ENCODE measurements around the gene SLC8A3. TPM values are rescaled to one million over a fixed set of nuclear protein-coding genes. Genes with fewer than 3 reads are reported as not detected.
A peak's percentile ranks its signal among the peaks of the same experiment; 100 is the strongest.

Gene SLC8A3
- total and polyA plus RNA-seq, 8 donors: 0.44 to 24.9 (median 6.6) TPM

- no peak for DNase-seq
- TF ChIP-seq, protein P1, sequence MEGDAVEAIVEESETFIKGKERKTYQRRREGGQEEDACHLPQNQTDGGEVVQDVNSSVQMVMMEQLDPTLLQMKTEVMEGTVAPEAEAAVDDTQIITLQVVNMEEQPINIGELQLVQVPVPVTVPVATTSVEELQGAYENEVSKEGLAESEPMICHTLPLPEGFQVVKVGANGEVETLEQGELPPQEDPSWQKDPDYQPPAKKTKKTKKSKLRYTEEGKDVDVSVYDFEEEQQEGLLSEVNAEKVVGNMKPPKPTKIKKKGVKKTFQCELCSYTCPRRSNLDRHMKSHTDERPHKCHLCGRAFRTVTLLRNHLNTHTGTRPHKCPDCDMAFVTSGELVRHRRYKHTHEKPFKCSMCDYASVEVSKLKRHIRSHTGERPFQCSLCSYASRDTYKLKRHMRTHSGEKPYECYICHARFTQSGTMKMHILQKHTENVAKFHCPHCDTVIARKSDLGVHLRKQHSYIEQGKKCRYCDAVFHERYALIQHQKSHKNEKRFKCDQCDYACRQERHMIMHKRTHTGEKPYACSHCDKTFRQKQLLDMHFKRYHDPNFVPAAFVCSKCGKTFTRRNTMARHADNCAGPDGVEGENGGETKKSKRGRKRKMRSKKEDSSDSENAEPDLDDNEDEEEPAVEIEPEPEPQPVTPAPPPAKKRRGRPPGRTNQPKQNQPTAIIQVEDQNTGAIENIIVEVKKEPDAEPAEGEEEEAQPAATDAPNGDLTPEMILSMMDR (IDR thresholded peaks at IDR 0.05): no peak
- no peak for ATAC-seq
- Histone ChIP-seq H3K4me1 (peaks cover 0 to 11% of the 10 kb centered on the region in 2 donors), H3K4me3 (no peak overlapping the region), H3K36me3 (no peaks in the 10 kb centered on the region), H3K27me3 (peaks cover 0 to 6% of the 10 kb centered on the region in 2 donors), H3K9me3 (no peaks in the 10 kb centered on the region), H3K27ac (no peak overlapping the region)
- intact Hi-C loops (cut with DNase I): no loop called here
These were observed 174.2 kb downstream of the SLC8A3 start for GRCh38 chr14:70014406-70015095.

DNA sequence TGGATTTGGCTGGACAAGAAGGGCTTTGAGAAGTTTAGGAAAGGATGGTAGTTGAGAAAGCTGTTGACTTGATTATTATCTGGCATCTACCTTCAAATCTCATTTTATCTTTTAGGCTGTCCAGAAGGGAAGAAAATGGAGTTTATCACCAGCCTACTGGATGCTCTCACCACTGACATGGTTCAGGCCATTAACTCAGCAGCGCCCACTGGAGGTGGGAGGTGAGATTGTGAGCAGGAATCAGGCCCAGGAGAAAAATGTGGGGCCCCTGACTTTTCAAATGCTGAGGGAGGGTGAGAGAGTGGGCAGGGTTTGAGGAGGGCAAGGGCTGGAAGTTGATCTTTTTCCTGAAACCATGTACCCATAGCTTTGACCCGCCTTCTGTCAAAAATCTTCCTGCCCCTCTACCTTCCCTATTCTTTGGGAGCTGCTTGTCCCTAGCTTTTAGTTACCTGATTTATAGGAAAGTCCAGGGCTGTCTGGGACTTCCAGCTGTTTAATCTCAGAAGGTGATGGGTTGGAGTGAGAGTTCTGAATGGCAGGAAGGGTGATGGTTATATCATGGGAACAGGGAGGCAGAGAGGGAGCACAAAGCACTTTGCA lies 175.4 kb downstream of the SLC8A3 start:
- H3K4me3 ChIP-seq: no peak overlapping the region
- ATAC-seq (no peak), DNase-seq (no peak)
- H3K27me3 ChIP-seq: peaks cover 0 to 6% of the 10 kb centered on the region in 2 donors
- no peak overlapping the region for H3K27ac ChIP-seq
- no peaks in the 10 kb centered on the region for H3K36me3 ChIP-seq
- TF ChIP-seq, protein P1 (IDR thresholded peaks at IDR 0.05): peak; percentile 28 to 33
- intact Hi-C loops (cut with DNase I): no loop called here
- no peaks in the 10 kb centered on the region for H3K9me3 ChIP-seq
- H3K4me1 ChIP-seq: peaks cover 0 to under 1% of the 10 kb centered on the region in 2 donors

GRCh38 chr14:70011708-70012107 lies 177.0 kb downstream of the SLC8A3 start:
- TF ChIP-seq, protein P1 (IDR thresholded peaks at IDR 0.05): no peak
- H3K27me3 ChIP-seq: peaks cover 0 to 6% of the 10 kb centered on the region in 2 donors
- H3K4me3 ChIP-seq: no peak overlapping the region
- ATAC-seq (no peak), DNase-seq (no peak)
- H3K9me3 ChIP-seq: no peaks in the 10 kb centered on the region
- intact Hi-C loops (cut with DNase I): no loop called here
- H3K27ac ChIP-seq: no peak overlapping the region
- H3K36me3 ChIP-seq: no peaks in the 10 kb centered on the region
- H3K4me1 ChIP-seq: no peaks in the 10 kb centered on the region

DNA sequence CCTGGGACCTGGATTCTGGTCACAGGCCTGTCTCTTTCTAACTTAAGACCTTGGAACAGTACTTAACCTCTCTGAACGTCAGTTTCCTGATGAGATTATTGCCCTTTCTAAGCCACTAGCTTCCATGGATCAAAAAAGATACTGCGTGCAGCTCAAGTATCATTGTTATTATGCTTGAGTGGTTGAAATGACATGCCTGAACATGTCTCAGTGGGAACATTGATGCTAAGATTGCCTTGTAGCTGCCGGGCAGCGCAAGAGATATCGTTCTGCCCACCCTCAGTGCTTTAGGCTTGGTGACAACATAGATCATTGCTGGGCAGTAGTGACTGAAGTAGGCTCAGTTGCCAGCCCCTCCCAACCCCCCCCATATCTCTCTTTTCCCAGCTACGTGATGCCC lies 177.7 kb downstream of the SLC8A3 start:
- no peaks in the 10 kb centered on the region for H3K4me1 ChIP-seq
- intact Hi-C loops (cut with DNase I): no loop called here
- TF ChIP-seq, protein P1 (IDR thresholded peaks at IDR 0.05): no peak
- DNase-seq (no peak), ATAC-seq (no peak)
- peaks cover 0 to 6% of the 10 kb centered on the region in 2 donors for H3K27me3 ChIP-seq
- H3K9me3 ChIP-seq: no peaks in the 10 kb centered on the region
- H3K27ac ChIP-seq: no peak overlapping the region
- H3K4me3 ChIP-seq: no peak overlapping the region
- H3K36me3 ChIP-seq: no peaks in the 10 kb centered on the region

- no peaks in the 10 kb centered on the region for H3K36me3 ChIP-seq
- H3K27me3 ChIP-seq: no peaks in the 10 kb centered on the region
- TF ChIP-seq, protein P1 (IDR thresholded peaks at IDR 0.05): no peak
- no peak overlapping the region for H3K27ac ChIP-seq
- intact Hi-C loops (cut with DNase I): no loop called here
- no peak overlapping the region for H3K4me3 ChIP-seq
- DNase-seq (no peak), ATAC-seq (no peak)
- H3K4me1 ChIP-seq: no peaks in the 10 kb centered on the region
- no peaks in the 10 kb centered on the region for H3K9me3 ChIP-seq
These were observed 178.8 kb downstream of the SLC8A3 start for GRCh38 chr14:70009961-70010360.
